Measurements from ENCODE around the gene IP6K2.

IP6K2 gene

DNA sequence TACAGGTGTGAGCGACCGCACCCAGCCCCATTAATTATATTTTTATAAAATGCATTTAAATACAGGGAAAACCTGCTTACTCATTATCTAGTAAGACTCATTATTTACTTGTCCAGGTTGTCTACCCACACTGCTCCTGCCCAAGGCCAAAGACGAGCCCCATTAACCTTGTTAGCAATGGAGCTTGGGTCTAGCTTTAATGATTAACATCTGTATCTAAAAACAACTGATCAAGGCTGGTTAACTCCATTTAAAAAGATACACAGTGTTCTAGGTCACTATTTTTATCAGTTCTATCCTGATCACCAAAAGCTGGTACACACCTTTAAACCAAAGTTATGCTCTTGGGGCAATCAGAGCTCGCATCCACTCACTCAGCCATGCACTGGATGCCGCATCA lies 20.9 kb downstream of the IP6K2 start:
- no peak overlapping the region for H3K4me3 ChIP-seq (ENCODE audit: control insufficient read depth, low read depth, low read length)
- TF ChIP-seq, protein P1, sequence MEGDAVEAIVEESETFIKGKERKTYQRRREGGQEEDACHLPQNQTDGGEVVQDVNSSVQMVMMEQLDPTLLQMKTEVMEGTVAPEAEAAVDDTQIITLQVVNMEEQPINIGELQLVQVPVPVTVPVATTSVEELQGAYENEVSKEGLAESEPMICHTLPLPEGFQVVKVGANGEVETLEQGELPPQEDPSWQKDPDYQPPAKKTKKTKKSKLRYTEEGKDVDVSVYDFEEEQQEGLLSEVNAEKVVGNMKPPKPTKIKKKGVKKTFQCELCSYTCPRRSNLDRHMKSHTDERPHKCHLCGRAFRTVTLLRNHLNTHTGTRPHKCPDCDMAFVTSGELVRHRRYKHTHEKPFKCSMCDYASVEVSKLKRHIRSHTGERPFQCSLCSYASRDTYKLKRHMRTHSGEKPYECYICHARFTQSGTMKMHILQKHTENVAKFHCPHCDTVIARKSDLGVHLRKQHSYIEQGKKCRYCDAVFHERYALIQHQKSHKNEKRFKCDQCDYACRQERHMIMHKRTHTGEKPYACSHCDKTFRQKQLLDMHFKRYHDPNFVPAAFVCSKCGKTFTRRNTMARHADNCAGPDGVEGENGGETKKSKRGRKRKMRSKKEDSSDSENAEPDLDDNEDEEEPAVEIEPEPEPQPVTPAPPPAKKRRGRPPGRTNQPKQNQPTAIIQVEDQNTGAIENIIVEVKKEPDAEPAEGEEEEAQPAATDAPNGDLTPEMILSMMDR (IDR thresholded peaks at IDR 0.05; ENCODE audit: control insufficient read depth, insufficient read depth, low read depth, low read length, missing control alignments): no peak
- DNase-seq (ENCODE audit: low read depth): no peak

DNA sequence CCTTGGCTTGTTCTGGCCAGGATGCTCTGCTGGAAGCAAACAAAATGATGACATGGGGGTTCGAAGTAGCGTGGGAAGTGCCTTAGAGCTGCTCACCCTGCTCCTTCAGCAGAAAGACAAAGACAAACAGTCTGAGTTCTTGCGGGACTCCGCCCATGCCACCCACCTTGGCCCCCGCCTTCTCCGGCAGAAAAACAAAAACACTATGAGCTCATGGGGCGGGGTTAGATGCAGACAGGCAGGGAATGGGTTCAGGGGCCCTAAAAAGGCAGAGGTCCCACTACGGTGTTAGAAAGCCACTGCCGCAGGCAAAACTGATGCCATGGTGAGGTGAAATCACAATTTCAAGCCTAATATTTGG lies 21.6 kb downstream of the IP6K2 start:
- peak overlapping the region; percentile 25 for H3K4me3 ChIP-seq (ENCODE audit: control insufficient read depth, low read depth, low read length)
- TF ChIP-seq, protein P1 (IDR thresholded peaks at IDR 0.05; ENCODE audit: control insufficient read depth, insufficient read depth, low read depth, low read length, missing control alignments): no peak
- DNase-seq (ENCODE audit: low read depth): no peak

DNA sequence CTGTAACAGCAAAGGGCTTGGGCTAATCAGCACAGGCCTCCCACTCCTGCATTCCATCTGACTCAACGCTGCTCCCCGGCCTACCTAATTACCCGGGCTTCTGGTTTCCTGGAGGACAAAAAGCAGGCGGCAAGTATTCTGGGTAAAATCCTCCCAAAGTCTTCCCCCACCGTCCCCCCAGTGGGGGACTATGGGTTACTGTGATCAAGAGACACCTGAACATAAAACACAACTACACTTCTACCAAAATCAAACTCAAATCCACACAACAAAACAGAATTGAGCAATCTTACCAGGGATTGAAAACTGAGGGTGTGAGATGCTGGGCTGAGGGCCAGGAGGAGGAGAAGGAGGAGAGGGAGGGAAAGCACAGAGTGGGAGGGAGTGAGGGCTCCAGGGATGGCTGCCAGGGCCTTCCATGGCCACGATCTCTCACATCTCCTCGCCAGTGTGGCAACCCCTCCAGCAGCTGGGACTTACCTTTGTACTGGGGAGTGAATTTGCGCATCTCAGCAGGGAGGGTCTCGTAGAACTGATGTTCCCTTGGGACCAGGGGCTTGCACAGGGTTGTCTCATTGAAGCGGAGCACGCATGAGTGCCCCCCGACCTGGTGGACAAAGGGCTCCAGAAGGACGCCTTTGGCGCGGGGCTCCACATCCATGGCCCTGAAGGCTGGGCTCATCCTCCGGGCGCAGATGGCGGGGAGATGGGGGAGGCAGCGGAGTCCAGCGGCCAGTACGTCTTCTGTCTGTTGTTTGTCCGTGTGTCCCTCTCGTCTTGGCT lies 22.2 kb downstream of the IP6K2 start:
- DNase-seq (ENCODE audit: low read depth): peak; percentile 51
- H3K4me3 ChIP-seq (ENCODE audit: control insufficient read depth, low read depth, low read length): peak overlapping the region; percentile 25
- TF ChIP-seq, protein P1 (IDR thresholded peaks at IDR 0.05; ENCODE audit: control insufficient read depth, insufficient read depth, low read depth, low read length, missing control alignments): no peak

DNA sequence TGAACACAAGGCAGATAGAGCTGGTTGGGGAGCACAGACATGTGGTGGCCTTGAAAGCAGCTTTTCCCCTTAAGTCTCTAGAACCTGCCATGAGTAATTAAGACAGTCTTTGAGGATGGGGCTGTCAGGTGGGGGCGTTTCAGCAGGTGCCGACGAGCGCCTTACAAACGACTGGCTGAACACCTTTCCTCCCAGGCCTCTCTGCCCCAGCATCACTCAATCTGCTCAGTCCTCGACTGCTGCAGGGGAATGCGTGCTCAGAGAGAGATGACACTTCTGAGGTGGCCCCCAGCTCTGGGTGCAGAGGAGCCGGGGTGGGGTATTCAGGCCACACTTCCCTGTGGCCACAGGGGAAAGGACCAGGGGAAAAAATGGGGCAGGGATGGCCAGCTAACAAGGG lies 23.2 kb downstream of the IP6K2 start:
- TF ChIP-seq, protein P1 (IDR thresholded peaks at IDR 0.05; ENCODE audit: control insufficient read depth, insufficient read depth, low read depth, low read length, missing control alignments): no peak
- H3K4me3 ChIP-seq (ENCODE audit: control insufficient read depth, low read depth, low read length): peak overlapping the region; percentile 18
- no peak for DNase-seq (ENCODE audit: low read depth)

DNA sequence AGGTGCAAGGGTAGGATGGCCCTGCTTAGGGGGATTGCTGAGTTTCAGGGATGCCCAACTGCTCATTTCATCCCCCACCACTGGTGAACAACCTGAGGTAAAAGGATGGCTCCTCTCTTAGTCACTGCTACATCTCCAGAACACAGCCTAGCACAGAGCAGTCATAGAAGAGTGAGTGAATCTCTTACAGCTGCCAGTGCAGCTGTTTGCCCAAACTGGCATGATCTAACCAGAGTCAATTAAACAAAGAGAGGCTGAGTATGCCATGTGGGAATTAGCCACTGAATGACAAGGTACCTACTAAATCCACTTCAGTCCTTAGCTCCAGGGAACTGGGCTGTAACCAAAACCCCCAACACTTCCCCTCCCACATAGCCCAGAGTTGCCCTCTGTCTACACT lies 24.5 kb downstream of the IP6K2 start:
- H3K4me3 ChIP-seq (ENCODE audit: control insufficient read depth, low read depth, low read length): no peak overlapping the region
- no peak for DNase-seq (ENCODE audit: low read depth)
- TF ChIP-seq, protein P1 (IDR thresholded peaks at IDR 0.05; ENCODE audit: control insufficient read depth, insufficient read depth, low read depth, low read length, missing control alignments): no peak

DNA sequence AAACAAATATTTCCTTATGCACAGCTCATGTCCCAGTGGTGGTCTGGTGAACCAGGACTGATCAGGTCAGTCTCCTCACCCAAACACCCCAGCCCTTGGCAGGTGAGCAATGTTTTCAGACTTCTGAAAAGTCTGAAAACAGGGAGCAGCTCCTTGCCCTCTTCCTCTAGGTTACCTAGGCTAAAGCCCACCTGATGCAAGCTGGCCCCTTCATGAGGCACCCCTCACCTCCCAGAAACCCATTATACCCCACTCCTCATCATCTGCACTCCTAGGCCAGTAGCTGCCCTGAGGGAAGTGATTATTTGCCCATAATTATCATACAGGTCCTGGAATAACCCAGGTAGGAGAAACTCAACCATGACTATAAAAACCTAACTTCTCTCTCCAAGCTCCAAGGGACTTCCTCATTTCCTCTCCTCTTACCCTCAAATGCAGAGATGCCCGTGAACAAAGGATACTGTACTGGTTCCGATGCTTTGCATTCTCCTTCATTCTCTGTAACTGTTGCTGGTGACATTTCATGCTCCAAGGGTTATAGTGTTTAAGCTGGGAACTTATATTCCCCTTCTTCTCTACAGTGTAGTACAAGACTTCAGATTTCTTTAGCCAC lies 26.1 kb downstream of the IP6K2 start:
- no peak overlapping the region for H3K4me3 ChIP-seq (ENCODE audit: control insufficient read depth, low read depth, low read length)
- DNase-seq (ENCODE audit: low read depth): no peak
- TF ChIP-seq, protein P1 (IDR thresholded peaks at IDR 0.05; ENCODE audit: control insufficient read depth, insufficient read depth, low read depth, low read length, missing control alignments): no peak
